ENCODE results near the gene CNIH3. TPM values are rescaled to one million over a fixed set of nuclear protein-coding genes. Genes with fewer than 3 reads are reported as not detected.

Gene CNIH3
- polyA plus RNA-seq, 1 donor (not counting 4 experiments of a cell fraction or from before 2014, with no cell fraction given) = 0.81 TPM

DNA sequence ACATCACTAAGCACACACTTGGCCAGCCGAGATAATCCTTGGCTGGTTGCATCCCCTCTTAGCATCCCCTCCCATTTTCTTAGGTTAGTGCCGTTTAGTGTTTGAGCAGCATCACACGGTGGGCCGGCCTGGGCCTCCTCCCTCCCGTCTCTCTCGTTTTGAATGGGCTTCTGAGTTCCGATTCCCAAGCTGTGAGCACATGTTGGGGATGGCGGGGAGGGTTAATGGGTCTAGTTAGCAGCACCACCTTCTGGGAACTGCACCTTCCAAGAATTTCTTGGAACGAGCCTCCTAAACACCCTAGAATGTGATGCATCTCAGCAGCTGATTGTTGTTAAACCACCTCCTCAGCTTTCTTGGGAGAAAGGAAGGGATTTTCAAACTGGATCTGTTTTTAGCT lies 73.3 kb downstream of the CNIH3 start:
- Histone ChIP-seq H4K20me1 (ENCODE audit: control insufficient read depth, extremely low read depth, insufficient read depth, low read length) (no peaks in the 10 kb centered on the region), H3K9me1 (ENCODE audit: control insufficient read depth, extremely low read depth, insufficient read depth, low read length) (no peaks in the 10 kb centered on the region), H3K36me3 (ENCODE audit: control insufficient read depth in 2 of 2, extremely low read depth in 1 of 2, insufficient read depth in 2 of 2, low read length in 2 of 2) (no peaks in the 10 kb centered on the region), H3K4me3 (ENCODE audit: control insufficient read depth in 2 of 3, extremely low read depth in 1 of 3, insufficient read depth in 2 of 3, low read depth in 1 of 3, low read length in 3 of 3) (no peak overlapping the region), H3K27ac (ENCODE audit: control insufficient read depth, insufficient read depth, low read length) (no peak overlapping the region), H3K9me3 (ENCODE audit: control insufficient read depth, low read depth, low read length) (no peaks in the 10 kb centered on the region), H2AFZ (ENCODE audit: control insufficient read depth, low read length) (no peak overlapping the region), H3K9ac (ENCODE audit: control insufficient read depth, extremely low read depth, insufficient read depth, low read length) (no peak overlapping the region), H3K4me2 (ENCODE audit: control insufficient read depth, extremely low read depth, insufficient read depth, low read depth, low read length) (no peak overlapping the region), H3K4me1 (ENCODE audit: control insufficient read depth, extremely low read depth, insufficient read depth, low read length) (no peaks in the 10 kb centered on the region), H3K79me2 (ENCODE audit: control insufficient read depth, insufficient read depth, low read length) (no peaks in the 10 kb centered on the region), H3K27me3 (ENCODE audit: control insufficient read depth, extremely low read depth, insufficient read depth, low read length) (peaks cover 5% of the 10 kb centered on the region)
- DNase-seq (ENCODE audit: low read depth, low spot score) (no peak), FAIRE-seq (no peak)
- dilution Hi-C loops (cut with MboI; ENCODE audit: extremely low pct_ligation_motif_present, low sequenced_read_pairs) = no loop called here
- TF ChIP-seq EZH2 (IDR thresholded peaks at IDR 0.05; ENCODE audit: low read length) = no peak
- TF ChIP-seq, protein P1, sequence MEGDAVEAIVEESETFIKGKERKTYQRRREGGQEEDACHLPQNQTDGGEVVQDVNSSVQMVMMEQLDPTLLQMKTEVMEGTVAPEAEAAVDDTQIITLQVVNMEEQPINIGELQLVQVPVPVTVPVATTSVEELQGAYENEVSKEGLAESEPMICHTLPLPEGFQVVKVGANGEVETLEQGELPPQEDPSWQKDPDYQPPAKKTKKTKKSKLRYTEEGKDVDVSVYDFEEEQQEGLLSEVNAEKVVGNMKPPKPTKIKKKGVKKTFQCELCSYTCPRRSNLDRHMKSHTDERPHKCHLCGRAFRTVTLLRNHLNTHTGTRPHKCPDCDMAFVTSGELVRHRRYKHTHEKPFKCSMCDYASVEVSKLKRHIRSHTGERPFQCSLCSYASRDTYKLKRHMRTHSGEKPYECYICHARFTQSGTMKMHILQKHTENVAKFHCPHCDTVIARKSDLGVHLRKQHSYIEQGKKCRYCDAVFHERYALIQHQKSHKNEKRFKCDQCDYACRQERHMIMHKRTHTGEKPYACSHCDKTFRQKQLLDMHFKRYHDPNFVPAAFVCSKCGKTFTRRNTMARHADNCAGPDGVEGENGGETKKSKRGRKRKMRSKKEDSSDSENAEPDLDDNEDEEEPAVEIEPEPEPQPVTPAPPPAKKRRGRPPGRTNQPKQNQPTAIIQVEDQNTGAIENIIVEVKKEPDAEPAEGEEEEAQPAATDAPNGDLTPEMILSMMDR (optimal IDR thresholded peaks at IDR 0.05 in 1 of 3, IDR thresholded peaks at IDR 0.05 in 1 of 3, conservative IDR thresholded peaks at IDR 0.05 in 1 of 3; ENCODE audit: extremely low read depth in 1 of 3, insufficient read depth in 2 of 3, low read length in 3 of 3) = no peak

DNA sequence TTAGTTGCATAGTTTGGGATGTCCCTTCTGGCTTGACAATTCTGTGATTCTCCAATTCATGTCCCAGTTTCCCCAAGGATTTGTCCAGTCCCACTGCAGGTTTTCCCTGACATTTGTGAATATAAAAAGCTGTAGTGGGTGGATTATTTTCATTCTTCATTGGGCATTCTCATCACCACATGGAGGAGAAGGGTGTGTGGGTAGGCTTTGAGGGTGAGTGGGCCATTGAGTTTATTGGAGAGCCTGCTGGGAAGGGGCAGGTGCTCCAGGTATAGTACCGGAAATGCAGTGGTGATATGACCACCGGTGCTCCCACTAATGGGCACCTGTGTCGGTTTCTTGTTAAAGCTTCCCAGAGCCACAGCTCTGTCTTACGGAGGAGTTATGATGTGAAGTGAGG lies 74.5 kb downstream of the CNIH3 start:
- H3K27me3 ChIP-seq (ENCODE audit: control insufficient read depth, extremely low read depth, insufficient read depth, low read length) = no peaks in the 10 kb centered on the region
- H3K9ac ChIP-seq (ENCODE audit: control insufficient read depth, extremely low read depth, insufficient read depth, low read length) = no peak overlapping the region
- H3K79me2 ChIP-seq (ENCODE audit: control insufficient read depth, insufficient read depth, low read length) = no peaks in the 10 kb centered on the region
- no peak for FAIRE-seq
- no peaks in the 10 kb centered on the region for H4K20me1 ChIP-seq (ENCODE audit: control insufficient read depth, extremely low read depth, insufficient read depth, low read length)
- no peaks in the 10 kb centered on the region for H3K9me3 ChIP-seq (ENCODE audit: control insufficient read depth, low read depth, low read length)
- H3K36me3 ChIP-seq (ENCODE audit: control insufficient read depth in 2 of 2, extremely low read depth in 1 of 2, insufficient read depth in 2 of 2, low read length in 2 of 2) = no peaks in the 10 kb centered on the region
- TF ChIP-seq, protein P1 (optimal IDR thresholded peaks at IDR 0.05 in 1 of 3, IDR thresholded peaks at IDR 0.05 in 1 of 3, conservative IDR thresholded peaks at IDR 0.05 in 1 of 3; ENCODE audit: extremely low read depth in 1 of 3, insufficient read depth in 2 of 3, low read length in 3 of 3) = no peak
- TF ChIP-seq EZH2 (IDR thresholded peaks at IDR 0.05; ENCODE audit: low read length) = no peak
- H3K4me1 ChIP-seq (ENCODE audit: control insufficient read depth, extremely low read depth, insufficient read depth, low read length) = no peaks in the 10 kb centered on the region
- no peak for DNase-seq (ENCODE audit: low read depth, low spot score)
- H3K27ac ChIP-seq (ENCODE audit: control insufficient read depth, insufficient read depth, low read length) = no peak overlapping the region
- no peak overlapping the region for H3K4me3 ChIP-seq (ENCODE audit: control insufficient read depth in 2 of 3, extremely low read depth in 1 of 3, insufficient read depth in 2 of 3, low read depth in 1 of 3, low read length in 3 of 3)
- H3K4me2 ChIP-seq (ENCODE audit: control insufficient read depth, extremely low read depth, insufficient read depth, low read depth, low read length) = no peak overlapping the region
- no peak overlapping the region for H2AFZ ChIP-seq (ENCODE audit: control insufficient read depth, low read length)
- dilution Hi-C loops (cut with MboI; ENCODE audit: extremely low pct_ligation_motif_present, low sequenced_read_pairs) = no loop called here
- no peaks in the 10 kb centered on the region for H3K9me1 ChIP-seq (ENCODE audit: control insufficient read depth, extremely low read depth, insufficient read depth, low read length)

Data from keratinocyte (primary cell).